GM15510 (cell line): Measurements from ENCODE around the gene TEX12.

Source experiments
- POLR2A ChIP-seq: IDR thresholded peaks from 3 replicates; pipeline ENCODE4 v1.6.1; 2011; ENCODE audit warnings: borderline replicate concordance; ENCODE audit not compliant: insufficient read length; ENCODE audit errors: extremely low read depth

TEX12 gene

GRCh38 chr11:112167145-112167544 is at the start of gene TEX12:
Gene TEX12 (plus strand): TSS chr11:112167372. CDS start chr11:112169269, 1,897 bp downstream.
- no peak for TF ChIP-seq POLR2A

- no peak for TF ChIP-seq POLR2A
These were observed 49.0 kb upstream of the TEX12 start for GRCh38 chr11:112118176-112118575.

- TF ChIP-seq POLR2A, result no peak
These were observed 45.1 kb upstream of the TEX12 start for GRCh38 chr11:112121981-112122615.

GRCh38 chr11:112123129-112123528 is 44.0 kb upstream of the TEX12 start:
- TF ChIP-seq POLR2A, result no peak

GRCh38 chr11:112127056-112127455 is 40.1 kb upstream of the TEX12 start:
- no peak for TF ChIP-seq POLR2A

GRCh38 chr11:112128483-112129121 is 38.6 kb upstream of the TEX12 start:
- TF ChIP-seq POLR2A, result no peak

GRCh38 chr11:112129656-112130055 is 37.5 kb upstream of the TEX12 start:
- no peak for TF ChIP-seq POLR2A

- TF ChIP-seq POLR2A, result no peak
These were observed 34.4 kb upstream of the TEX12 start for GRCh38 chr11:112132737-112133136.

GRCh38 chr11:112134473-112134872 is 32.7 kb upstream of the TEX12 start:
- TF ChIP-seq POLR2A, result no peak

GRCh38 chr11:112143597-112143996 is 23.6 kb upstream of the TEX12 start:
- TF ChIP-seq POLR2A, result no peak

- no peak for TF ChIP-seq POLR2A
These were observed 16.7 kb upstream of the TEX12 start for GRCh38 chr11:112150517-112150916.

- no peak for TF ChIP-seq POLR2A
These were observed 10.8 kb upstream of the TEX12 start for GRCh38 chr11:112156153-112156955.

- no peak for TF ChIP-seq POLR2A
These were observed 10.0 kb upstream of the TEX12 start for GRCh38 chr11:112156956-112157766.
